Panc1 (cell line): ENCODE data around the gene HK2. TPM values are rescaled to one million over a fixed set of nuclear protein-coding genes. Genes with fewer than 3 reads are reported as not detected.
"Not testable (repeated sequence)": the region's sequence is repeated elsewhere in the genome, so short reads cannot be mapped to it uniquely, and the experiment has no call there.

Source experiments
- ATAC-seq: fragments of 200-7000 bp; cut with Tn5 transposase; 2 replicates; pipeline ENCODE4 v1.9.1; 2020; ENCODE audit warnings: mild to moderate bottlenecking, moderate library complexity
- BruUV-seq: library from RNA; stranded (reverse); fragments of 400-500 nt; replicated peaks from 2 replicates; lab custom pipeline; 2021; lab: Mats Ljungman, UMichigan
- CTCF ChIA-PET: fragments of 300-600 bp; sonication (Branson Sonifier 250); formaldehyde crosslinking; loops from one replicate; lab custom pipeline; 2022; ENCODE audit warnings: antibody characterized with exemption; lab: Charles Lee
- POLR2A ChIA-PET: fragments of 300-600 bp; sonication (Branson Sonifier 250); formaldehyde crosslinking; loops from one replicate; lab custom pipeline; 2022; ENCODE audit warnings: antibody characterized with exemption; lab: Charles Lee
- DNase-seq: peaks from one replicate; pipeline ENCODE4 v3.0.0-alpha.2; 2010; ENCODE audit warnings: low read depth, low spot score
- H3K27ac ChIP-seq: 2 replicates; pipeline ENCODE4 v1.5.1; 2011; ENCODE audit warnings: mild to moderate bottlenecking, low read length, inconsistent platforms
- H3K27me3 ChIP-seq: fragments of 200-500 bp; sonication (Bioruptor generic); 2 replicates; pipeline ENCODE4 v1.6.0; 2014; ENCODE audit warnings: low read length, inconsistent platforms; ENCODE audit not compliant: control insufficient read depth, insufficient read depth
- H3K36me3 ChIP-seq: fragments of 200-500 bp; sonication (Bioruptor generic); 2 replicates; pipeline ENCODE4 v1.5.1; 2014; ENCODE audit warnings: inconsistent platforms, mild to moderate bottlenecking, low read length, moderate library complexity; ENCODE audit not compliant: control insufficient read depth, insufficient read depth
- H3K4me1 ChIP-seq: 2 replicates; pipeline ENCODE4 v1.5.1; 2011; ENCODE audit warnings: inconsistent platforms, mild to moderate bottlenecking, low read length, moderate library complexity; ENCODE audit not compliant: control insufficient read depth, insufficient read depth
- H3K4me3 ChIP-seq, 2 experiments: 2 replicates each; pipeline ENCODE4 v1.5.1; 2011 to 2012; ENCODE audit warnings: low read depth in 2 of 2, low read length in 2 of 2, mild to moderate bottlenecking in 2 of 2, inconsistent platforms in 1 of 2, moderate library complexity in 1 of 2
- H3K9me3 ChIP-seq: fragments of 200-500 bp; sonication (Bioruptor generic); 2 replicates; pipeline ENCODE4 v1.5.1; 2014; ENCODE audit warnings: low read depth, mild to moderate bottlenecking, inconsistent platforms, low read length, moderate library complexity; ENCODE audit not compliant: control insufficient read depth, insufficient read depth
- POLR2AphosphoS5 ChIP-seq: IDR thresholded peaks from 2 replicates; pipeline ENCODE4 v1.6.1; 2012; ENCODE audit warnings: mild to moderate bottlenecking, low read depth, low read length, moderate library complexity
- SIN3A ChIP-seq: IDR thresholded peaks from 2 replicates; pipeline ENCODE4 v1.6.1; 2012; ENCODE audit warnings: low read depth, mild to moderate bottlenecking, low read length, moderate library complexity, borderline replicate concordance; ENCODE audit not compliant: insufficient read depth
- TCF7L2 ChIP-seq: IDR thresholded peaks from 2 replicates; pipeline ENCODE4 v1.6.1; 2011; ENCODE audit warnings: mild to moderate bottlenecking, low read depth, low read length, inconsistent platforms
- in situ Hi-C: cut with HindIII; loops from 2 replicates; pipeline ENCODE4 v1.10.0; 2016; ENCODE audit warnings: low sequenced_read_pairs, low pct_unique_long_range_greater_than_20kb
- intact Hi-C: fragments of 100-400 bp; cut with micrococcal nuclease; formaldehyde crosslinking; loops from one replicate; pipeline ENCODE4 v1.10.0; 2022; ENCODE audit not compliant: unreplicated experiment
- total RNA-seq: library from RNA; stranded (reverse); gene quantifications from one replicate; pipeline ENCODE4 v1.2.1, GENCODE V29; 2021; ENCODE audit not compliant: unreplicated experiment
- TF ChIP-seq, protein P1 (sequence below), 2 experiments: IDR thresholded peaks; 2 replicates each; pipeline ENCODE4 v1.6.1; 2011 to 2012; ENCODE audit warnings: low read depth in 2 of 2, control low read depth in 1 of 2, low read length in 1 of 2, mild to moderate bottlenecking in 1 of 2, moderate library complexity in 1 of 2; ENCODE audit not compliant: insufficient read depth in 1 of 2
- TF ChIP-seq, protein P2 (sequence below): fragments of 450-650 bp; IDR thresholded peaks from 2 replicates; pipeline ENCODE4 v1.5.1; 2017; ENCODE audit warnings: mild to moderate bottlenecking

Gene HK2
- total RNA-seq, 1 experiment from 2014 or later: 1.7 TPM

DNA sequence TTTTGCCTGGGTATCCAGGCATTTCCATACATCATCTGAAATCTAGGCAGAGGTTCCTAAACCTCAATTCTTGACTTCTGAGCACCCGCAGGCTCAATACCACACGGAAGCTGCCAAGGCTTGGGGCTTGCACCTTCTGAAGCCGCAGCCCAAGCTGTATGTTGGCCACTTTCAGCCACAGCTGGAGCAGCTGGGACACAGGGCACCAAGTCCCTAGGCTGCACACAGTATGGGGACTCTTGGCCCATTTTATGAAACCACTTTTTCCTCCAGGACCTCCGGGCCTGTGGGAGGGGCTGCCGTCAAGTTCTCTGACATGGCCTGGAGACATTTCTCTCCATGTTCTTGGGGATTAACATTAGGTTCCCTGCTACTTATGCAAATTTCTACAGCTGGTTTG is 72.5 kb downstream of the HK2 start:
- POLR2A ChIA-PET: no interaction called here
- CTCF ChIA-PET: no interaction called here
- no peak for DNase-seq
- intact Hi-C loops (no loop called here), in situ Hi-C loops (no loop called here)
- TF ChIP-seq TCF7L2 (no peak), POLR2AphosphoS5 (no peak), SIN3A (no peak)
- TF ChIP-seq, protein P1, sequence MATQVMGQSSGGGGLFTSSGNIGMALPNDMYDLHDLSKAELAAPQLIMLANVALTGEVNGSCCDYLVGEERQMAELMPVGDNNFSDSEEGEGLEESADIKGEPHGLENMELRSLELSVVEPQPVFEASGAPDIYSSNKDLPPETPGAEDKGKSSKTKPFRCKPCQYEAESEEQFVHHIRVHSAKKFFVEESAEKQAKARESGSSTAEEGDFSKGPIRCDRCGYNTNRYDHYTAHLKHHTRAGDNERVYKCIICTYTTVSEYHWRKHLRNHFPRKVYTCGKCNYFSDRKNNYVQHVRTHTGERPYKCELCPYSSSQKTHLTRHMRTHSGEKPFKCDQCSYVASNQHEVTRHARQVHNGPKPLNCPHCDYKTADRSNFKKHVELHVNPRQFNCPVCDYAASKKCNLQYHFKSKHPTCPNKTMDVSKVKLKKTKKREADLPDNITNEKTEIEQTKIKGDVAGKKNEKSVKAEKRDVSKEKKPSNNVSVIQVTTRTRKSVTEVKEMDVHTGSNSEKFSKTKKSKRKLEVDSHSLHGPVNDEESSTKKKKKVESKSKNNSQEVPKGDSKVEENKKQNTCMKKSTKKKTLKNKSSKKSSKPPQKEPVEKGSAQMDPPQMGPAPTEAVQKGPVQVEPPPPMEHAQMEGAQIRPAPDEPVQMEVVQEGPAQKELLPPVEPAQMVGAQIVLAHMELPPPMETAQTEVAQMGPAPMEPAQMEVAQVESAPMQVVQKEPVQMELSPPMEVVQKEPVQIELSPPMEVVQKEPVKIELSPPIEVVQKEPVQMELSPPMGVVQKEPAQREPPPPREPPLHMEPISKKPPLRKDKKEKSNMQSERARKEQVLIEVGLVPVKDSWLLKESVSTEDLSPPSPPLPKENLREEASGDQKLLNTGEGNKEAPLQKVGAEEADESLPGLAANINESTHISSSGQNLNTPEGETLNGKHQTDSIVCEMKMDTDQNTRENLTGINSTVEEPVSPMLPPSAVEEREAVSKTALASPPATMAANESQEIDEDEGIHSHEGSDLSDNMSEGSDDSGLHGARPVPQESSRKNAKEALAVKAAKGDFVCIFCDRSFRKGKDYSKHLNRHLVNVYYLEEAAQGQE (IDR thresholded peaks at IDR 0.05; ENCODE audit: insufficient read depth in 1 of 2, low read depth in 2 of 2, low read length in 1 of 2): no peak
- TF ChIP-seq, protein P2, sequence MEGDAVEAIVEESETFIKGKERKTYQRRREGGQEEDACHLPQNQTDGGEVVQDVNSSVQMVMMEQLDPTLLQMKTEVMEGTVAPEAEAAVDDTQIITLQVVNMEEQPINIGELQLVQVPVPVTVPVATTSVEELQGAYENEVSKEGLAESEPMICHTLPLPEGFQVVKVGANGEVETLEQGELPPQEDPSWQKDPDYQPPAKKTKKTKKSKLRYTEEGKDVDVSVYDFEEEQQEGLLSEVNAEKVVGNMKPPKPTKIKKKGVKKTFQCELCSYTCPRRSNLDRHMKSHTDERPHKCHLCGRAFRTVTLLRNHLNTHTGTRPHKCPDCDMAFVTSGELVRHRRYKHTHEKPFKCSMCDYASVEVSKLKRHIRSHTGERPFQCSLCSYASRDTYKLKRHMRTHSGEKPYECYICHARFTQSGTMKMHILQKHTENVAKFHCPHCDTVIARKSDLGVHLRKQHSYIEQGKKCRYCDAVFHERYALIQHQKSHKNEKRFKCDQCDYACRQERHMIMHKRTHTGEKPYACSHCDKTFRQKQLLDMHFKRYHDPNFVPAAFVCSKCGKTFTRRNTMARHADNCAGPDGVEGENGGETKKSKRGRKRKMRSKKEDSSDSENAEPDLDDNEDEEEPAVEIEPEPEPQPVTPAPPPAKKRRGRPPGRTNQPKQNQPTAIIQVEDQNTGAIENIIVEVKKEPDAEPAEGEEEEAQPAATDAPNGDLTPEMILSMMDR: no peak
- Histone ChIP-seq H3K9me3 (no peaks in the 10 kb centered on the region), H3K36me3 (no peaks in the 10 kb centered on the region), H3K4me1 (no peaks in the 10 kb centered on the region), H3K27ac (no peak overlapping the region), H3K4me3 (no peak overlapping the region), H3K27me3 (no peaks in the 10 kb centered on the region)
- no peak for ATAC-seq
- no TSS peak for BruUV-seq

DNA sequence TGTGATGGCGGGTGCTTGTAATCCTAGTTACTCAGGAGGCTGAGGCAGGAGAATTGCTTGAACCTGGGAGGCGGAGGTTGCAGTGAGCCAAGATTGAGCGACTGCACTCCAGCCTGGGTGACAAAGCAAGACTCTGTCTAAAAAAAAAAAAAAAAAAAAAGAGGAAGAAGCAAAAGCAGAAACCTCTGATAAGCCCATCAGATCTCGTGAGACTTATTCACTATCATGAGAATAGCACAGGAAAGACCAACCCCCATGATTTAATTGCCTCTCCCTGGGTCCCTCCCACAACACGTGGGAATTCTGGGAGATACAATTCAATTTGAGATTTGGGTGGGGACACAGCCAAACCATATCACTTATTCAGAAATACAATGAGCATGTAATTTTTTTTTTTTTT is 73.6 kb downstream of the HK2 start:
- ATAC-seq, H3K9me3 ChIP-seq, POLR2A ChIA-PET, H3K4me1 ChIP-seq, H3K27me3 ChIP-seq, H3K27ac ChIP-seq, DNase-seq, in situ Hi-C loops, H3K4me3 ChIP-seq, H3K36me3 ChIP-seq, BruUV-seq, intact Hi-C loops: not testable (repeated sequence)
- CTCF ChIA-PET: interaction anchor here (0.7 kb wide), 1 partner anchor 8 kb away, joined by 4 read pairs; no protein-coding TSS in a partner anchor

DNA sequence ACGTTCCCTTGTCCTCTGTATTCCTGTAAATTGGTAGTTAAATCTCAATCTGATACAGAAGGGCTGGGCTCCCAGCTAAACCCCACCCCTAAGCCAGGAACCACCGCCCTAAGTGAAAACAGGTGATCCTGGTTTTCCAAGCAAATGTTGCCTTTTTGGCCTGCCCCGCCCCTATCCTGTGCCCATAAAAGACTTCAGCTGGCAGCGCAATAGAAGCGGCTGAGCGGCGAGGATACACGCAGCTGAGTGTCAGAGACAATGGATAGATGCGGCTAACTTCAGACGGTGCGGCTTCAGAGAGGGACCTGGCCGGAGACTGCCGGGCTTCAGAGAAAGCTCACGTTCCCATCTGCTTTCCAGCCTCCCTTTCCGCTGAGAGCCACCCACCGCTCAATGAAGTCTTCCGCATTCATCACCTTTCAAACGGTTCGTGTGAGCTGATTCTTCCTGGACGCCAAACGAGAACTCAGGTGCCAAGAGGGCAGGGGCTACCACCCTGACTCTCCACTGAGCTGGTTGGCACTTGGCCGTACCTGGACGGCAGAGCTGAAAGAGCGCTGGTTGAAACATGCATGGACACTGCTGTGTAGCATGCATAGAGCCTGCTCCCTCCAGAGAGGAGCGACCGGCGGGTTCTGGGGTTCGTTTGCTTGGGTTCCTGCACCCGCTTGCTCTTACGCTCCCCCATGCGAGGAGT is 75.0 kb downstream of the HK2 start:
- Histone ChIP-seq H3K36me3 (no peaks in the 10 kb centered on the region), H3K27ac (no peak overlapping the region), H3K4me3 (peak overlapping the region in 1 of 2 experiments; percentile 46; a peak in 2 of 4 replicates), H3K27me3 (no peaks in the 10 kb centered on the region), H3K9me3 (no peaks in the 10 kb centered on the region), H3K4me1 (no peaks in the 10 kb centered on the region)
- in situ Hi-C loops (no loop called here), intact Hi-C loops (no loop called here)
- BruUV-seq: no TSS peak
- DNase-seq (no peak), ATAC-seq (peak; percentile 65)
- TF ChIP-seq, protein P2: no peak
- TF ChIP-seq POLR2AphosphoS5 (no peak), SIN3A (no peak), TCF7L2 (no peak)
- TF ChIP-seq, protein P1 (IDR thresholded peaks at IDR 0.05; ENCODE audit: insufficient read depth in 1 of 2, low read depth in 2 of 2, low read length in 1 of 2): no peak
- ChIA-PET POLR2A (no interaction called here), CTCF (interaction anchor here (0.6 kb wide), 1 partner anchor 724 kb away, joined by 3 read pairs; no protein-coding TSS in a partner anchor)
